ENCODE measurements around the gene ARTN.

ARTN gene

DNA sequence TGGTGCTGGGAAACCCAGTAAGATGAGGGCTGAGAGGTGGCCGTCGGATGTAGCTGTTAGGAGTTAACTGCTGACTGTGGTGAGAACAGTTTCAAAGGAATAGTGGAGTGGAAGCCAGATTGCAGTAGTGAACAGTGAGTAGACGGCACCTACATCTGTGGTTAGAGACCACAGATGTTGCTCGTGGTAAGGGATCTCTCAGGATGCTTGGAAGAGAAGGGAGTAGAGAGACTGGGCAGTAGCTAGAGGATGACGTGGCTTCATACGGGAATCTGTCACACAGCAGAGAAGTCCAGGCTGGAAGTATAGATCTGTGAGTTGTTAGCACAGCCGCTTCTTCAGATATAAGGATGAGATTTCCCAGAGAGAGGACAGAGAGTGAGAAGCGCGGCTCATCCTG is 7.8 kb upstream of the ARTN start:
- DNase-seq: no peak

GRCh38 chr1:43930168-43930948 is 3.2 kb upstream of the ARTN start:
- no peak for DNase-seq

DNA sequence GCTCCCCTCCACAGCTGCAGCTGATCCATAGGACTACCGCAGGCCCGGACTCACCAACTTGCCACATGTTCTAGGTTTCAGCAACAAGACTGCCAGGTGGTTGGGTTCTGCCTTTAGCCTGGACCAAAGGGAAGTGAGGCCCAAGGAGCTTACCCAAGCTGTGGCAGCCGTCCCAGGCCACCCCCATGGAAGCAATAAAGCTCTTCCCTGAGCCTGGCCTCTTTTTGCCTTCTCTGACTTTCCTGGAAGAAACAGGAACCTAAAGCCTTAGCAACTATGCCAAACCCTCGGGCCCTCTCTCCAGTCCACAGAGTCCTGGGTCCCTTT is 2.7 kb upstream of the ARTN start:
- no peak for DNase-seq

DNA sequence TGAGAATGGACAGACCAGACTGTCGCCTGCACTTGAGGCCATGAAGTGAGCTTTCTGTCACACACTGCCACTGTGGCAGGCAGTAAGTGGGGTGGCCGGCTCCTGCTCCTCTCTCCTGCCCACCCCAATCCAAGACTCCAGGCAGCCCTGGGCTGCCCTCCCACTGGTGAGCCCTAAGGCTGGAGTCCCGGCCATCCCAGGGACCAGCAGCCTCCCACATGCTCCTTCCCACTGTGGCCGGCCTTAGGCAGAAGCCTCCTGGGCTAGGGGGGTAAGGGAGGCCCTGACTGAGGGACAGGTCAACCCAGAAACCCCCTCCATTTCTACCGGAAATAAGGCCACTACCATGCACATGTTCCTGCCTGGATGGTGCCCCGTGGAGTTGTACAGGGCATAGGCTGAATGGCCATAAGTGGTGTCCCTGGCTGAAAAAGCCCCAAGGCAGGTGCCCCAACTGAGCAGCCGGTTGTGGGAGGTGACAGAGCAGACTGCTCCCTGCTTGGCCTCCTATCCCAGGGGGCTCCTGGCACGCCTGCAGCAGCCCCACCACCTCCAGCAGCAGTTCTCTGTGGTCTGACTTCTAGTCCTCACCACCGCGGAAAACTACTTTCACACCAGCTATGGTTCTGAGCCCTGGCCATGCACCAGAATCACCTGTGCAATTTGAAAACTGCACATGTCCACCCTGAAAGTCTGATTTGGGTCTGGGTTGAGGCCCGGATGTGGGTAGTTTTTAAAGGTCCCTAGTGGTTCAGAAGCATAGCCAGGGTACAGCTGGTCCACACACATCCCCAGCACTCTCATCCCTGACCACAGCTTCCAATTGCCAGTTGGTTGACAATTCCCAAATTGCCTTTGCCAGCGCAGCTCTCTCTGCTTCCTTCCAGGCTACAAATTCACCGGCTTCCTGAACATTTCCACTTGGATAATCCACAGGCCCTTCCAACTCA is 1.6 kb upstream of the ARTN start:
- no peak for DNase-seq

GRCh38 chr1:43932786-43933385 is 715 bp upstream of the ARTN start:
- no peak for DNase-seq

GRCh38 chr1:43934101-43934985 is 742 bp downstream of the ARTN start:
- DNase-seq: peak; percentile 35

DNA sequence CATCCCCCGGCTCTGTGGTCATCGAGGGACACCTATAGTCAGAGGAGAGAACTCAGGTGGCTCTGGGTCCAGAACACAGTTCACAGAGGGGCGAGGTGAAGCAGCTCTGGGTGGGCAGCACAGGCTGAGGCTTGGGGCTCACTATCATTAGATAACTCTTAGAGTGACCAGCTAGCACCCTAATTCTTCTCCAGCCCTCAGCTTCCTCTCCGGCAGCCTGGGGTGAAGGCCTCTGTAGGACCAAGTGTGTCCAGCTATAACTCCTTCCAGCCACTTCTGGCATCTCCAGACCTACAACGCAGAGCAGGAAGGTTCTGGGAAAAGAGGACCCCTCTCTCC is 1.4 kb downstream of the ARTN start:
- no peak for DNase-seq

DNA sequence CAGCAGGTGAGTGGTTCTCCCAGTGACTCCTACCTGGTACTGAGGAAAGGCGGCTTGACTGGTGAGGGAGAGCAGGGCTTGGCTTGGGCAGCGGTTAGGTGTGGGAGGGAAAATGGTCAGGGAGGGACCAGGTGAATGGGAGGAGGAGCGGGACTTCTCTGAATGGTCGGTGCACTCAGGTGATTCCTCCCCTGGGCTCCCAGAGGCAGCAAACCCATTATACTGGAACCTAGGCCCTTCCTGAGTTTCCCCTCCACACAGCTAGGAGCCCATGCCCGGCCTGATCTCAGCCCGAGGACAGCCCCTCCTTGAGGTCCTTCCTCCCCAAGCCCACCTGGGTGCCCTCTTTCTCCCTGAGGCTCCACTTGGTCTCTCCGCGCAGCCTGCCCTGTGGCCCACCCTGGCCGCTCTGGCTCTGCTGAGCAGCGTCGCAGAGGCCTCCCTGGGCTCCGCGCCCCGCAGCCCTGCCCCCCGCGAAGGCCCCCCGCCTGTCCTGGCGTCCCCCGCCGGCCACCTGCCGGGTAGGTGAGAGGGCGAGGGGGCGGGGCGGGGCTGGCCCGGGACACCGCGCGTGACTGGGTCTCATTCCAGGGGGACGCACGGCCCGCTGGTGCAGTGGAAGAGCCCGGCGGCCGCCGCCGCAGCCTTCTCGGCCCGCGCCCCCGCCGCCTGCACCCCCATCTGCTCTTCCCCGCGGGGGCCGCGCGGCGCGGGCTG is 2.3 kb downstream of the ARTN start:
- DNase-seq: no peak

- no peak for DNase-seq
These were observed 3.0 kb downstream of the ARTN start for GRCh38 chr1:43936431-43937151.

GRCh38 chr1:43937179-43937865 is 3.7 kb downstream of the ARTN start:
- no peak for DNase-seq

- DNase-seq: no peak
These were observed 4.8 kb downstream of the ARTN start for GRCh38 chr1:43938383-43938782.

DNA sequence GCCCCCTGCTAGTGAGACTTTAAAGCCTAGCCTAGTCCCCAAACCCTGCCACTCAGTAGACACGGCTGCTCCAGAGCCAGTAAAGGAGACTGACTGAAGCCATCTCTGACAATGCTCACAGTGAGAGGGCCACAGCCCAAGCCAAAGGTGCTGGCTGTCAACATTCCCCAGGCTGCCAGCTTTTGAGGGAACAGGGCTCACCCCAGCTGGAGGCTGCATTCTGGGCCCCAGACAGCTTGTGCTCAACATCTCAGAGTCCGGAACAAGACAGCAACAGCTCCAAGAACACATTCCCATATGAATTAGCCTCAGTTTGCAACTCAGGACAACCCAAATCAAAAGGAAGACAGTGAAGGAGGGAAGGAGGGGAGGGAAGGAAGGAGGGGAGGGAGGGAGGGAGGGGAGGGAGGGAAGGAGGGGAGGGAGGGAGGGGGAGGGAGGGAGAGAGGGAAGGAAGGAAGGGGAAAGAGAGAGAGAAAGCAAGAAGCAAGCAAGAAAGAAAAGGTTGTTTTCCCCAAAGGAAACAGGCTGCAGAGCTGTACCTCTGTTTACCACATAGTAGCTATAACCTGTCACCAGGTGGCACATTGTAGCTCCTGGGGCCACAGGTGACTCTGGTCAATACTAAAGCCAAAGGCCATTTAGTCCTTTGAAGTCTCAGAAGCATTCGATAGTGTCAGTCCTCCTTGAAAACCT is 5.4 kb downstream of the ARTN start:
- DNase-seq: no peak

GRCh38 chr1:43942411-43942810 is 8.8 kb downstream of the ARTN start:
- DNase-seq: no peak

DNA sequence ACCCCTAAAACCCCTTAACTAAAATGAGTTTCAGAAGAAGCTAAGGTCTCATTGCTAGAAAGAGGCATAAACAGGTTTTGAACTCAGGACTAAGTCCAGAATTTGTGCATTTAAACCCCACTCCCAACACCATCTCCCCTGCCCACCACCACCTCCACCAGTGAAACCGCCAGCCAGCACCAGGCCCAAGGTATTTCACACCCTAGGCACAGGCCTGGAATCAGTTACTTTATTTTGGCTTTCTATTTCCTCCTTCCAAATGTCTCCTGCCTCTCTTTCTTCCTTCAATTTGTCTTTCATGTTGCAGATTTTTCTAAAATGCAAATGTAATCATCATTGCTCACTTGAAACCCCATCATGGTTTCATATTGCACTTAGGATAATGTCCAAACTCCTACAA is 11.3 kb downstream of the ARTN start:
- DNase-seq: no peak

GRCh38 chr1:43945674-43946235 is 12.2 kb downstream of the ARTN start:
- DNase-seq: no peak

GRCh38 chr1:43946236-43947060 is 12.8 kb downstream of the ARTN start, which contains the start of gene IPO13:
Gene IPO13, plus strand, starts transcription at chr1:43946950. Its CDS starts 651 bp downstream, at chr1:43947601.
- DNase-seq: peak; percentile 94

GRCh38 chr1:43947061-43947873 is 13.7 kb downstream of the ARTN start:
- DNase-seq: peak; percentile 4

All from CD4-positive, alpha-beta T cell treated with Interleukin-4 for 4 hours (primary cell).